NCI-H2029 treated with DMSO at 0.1 percent for 48 hours (cell line): ENCODE measurements around the gene CCDC158.
"Not testable (repeated sequence)": the region's sequence is repeated elsewhere in the genome, so short reads cannot be mapped to it uniquely, and the experiment has no call there.

Experiments
- DNase-seq: peaks from one replicate; lab custom pipeline; 2025; lab: John Stamatoyannopoulos, UW

CCDC158 gene

DNA sequence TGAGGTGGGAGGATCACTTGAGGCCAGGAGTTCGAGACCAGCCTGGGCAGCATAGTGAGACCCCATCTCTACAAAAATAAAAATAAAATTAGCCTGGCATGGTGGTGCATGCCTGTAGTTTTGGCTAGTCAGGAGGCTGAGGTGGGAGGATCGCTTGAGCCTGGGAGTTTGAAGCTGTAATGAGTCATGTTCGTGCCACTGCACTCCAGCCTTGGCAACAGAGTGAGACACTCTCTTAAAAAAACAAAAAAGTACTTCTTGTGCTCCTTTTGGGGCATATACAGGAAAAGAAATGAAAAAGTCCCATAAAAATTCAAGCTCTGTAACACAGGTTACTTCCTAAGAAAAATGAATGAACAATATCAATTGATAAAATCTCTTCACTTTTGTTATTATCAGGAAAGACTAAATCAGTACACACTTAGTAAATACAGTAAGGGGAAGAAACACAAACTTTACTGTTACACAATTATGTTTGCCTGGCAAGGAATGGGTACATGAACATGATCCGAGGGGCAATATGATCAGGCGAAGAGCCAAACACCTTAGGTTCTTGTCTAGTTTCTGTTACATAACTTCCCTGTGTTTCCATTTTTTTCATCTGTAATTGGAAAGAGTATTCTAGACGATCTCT is 46.9 kb downstream of the CCDC158 start:
- DNase-seq: no peak

DNA sequence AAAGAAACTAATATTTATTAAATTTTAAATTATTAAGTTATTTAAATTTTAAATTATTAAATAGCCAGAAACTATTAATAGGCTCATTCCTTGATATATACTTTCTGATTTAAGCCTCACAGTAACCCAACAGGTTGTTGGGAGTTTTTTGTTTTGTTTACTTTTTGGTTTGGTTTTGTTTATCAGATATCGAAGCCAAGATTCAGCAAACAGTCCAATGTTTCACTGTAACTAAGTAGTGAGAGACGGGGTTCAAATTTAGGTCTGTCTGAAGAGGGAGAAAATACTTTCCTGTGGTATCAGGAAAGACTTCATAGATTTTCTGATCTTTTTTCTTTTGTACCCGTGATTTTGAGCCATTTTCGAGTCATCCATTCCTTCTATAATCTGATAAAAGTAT is 54.2 kb downstream of the CCDC158 start:
- DNase-seq: no peak

DNA sequence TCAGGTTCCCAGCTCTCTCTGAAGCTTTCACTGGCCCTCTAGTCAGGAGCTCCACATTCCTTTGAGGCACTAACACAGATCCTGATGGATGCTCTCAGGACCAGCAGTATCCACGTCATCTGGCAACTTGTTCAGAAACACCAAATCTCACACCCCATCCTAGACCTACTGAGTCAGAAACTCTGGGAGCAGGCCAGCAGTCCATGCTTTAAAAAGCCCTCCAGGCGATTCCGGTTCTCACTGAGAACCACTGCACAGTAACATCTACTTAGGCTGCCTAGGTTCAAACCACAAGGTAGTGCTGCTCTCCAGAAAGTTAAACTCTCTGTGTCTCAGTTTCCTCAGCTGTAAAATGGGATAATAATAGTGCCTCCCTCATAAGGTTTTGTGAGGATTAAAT is 55.3 kb downstream of the CCDC158 start:
- DNase-seq: no peak

DNA sequence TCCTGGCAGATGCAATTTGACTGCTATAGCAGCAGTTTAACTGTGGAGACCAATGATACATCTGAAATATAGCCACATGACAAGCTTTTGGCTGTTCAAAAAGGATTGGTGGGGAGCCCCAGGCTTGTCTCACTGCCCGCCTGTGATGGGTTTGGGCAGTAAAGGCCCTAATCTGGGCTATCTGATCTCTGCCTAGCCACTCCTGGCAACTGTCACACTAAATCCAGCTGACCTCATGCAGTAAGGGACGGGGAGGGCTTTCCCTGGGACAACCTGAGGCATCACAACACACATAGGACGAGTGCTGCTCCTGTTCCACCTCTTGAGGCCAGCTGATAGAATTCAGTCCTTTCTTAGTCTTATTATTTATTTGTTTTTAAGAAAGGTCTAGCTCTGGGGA is 56.2 kb downstream of the CCDC158 start:
- no peak for DNase-seq

DNA sequence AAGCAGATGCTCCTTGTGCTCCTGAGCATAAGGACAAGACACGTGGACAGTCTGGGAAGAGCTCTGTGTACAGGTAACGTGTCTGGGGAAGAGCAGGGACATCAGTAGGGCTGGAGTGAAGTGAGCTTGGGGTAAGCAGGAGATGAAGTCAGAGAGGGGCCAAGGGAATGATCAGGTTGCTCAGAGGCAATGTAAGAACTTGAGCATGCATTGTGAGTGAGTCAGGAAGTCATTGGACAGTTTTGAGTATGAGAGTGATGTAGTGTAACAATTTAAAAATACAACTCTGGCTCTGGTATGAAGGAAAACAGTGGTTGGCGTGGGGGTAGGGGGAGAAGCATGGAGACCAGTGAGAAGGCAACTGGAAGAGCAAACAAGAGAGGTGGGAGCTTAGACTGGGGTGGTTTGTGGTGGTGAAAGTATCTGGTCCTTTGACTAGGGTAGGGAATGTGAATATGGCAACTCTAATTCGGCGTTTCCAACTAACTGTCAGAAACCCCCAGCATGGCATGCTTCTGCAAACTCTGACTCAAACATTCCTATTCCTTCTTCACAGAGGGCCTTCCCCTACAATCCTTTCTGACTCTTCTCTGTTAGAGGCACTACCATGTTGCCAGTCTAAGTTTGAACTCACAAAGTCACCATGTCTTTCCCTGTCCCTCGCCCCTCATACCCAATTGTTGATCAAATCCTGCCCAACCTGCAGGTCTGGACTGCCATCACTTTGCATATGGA is 57.2 kb downstream of the CCDC158 start:
- DNase-seq: no peak

DNA sequence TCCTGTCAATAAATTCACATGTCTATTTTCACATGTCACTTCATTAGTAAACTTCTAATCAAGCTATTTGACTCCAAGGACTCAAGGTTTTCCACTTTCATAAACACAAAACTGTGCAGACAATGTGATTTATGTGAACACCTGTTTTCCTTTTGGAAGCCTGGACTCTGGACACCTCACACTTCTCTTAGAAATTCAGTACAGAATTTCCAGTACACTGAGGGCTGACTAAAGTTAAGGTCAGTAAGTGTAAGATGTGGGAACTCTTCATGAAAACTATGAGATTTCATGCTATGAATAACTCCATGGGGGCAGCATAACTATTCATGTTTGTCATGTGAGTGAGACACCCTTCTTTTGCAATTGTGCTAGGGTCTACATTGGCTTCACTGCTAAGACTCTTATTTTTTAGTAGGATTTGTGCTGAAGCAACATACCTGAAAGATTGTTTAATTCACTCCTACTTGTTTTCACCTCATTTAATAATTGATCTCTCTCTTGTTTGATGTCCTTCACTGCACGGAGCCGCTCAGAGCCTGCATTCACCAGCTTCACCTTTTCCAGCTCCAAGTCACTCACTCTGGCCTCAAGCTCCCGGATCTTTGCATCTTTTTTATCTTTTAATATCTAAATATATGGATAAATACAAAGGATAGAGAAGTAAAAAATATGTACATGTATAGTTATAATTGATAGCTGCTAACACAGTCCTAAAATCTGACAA is 59.1 kb downstream of the CCDC158 start:
- DNase-seq: no peak

DNA sequence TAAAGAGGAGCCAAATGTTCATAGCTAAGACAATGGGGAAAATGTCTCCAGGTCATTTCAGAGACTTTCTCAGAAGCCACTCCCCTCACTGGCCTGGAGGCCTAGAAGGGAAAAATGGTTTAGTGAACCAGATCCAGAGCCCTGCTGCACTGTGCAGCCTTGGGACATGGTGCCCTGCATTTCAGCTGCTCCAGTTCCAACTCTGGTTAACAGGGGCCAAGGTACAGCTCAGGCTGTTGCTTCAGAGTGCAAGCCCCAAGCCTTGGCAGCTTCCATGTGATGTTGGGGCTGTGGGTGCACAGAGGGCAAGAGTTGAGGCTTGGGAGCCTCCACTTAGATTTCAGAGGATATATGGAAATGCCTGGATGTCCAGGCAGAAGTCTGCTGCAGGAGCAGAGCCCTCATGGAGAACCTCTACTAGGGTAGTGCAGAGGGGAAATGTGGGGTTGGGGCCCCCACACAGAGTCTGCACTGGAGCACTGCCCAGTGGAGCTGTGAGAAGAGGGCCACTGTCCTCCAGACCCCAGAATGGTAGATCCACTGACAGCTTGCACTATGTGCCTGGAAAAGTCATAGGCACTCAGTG is 61.0 kb downstream of the CCDC158 start:
- DNase-seq: not testable (repeated sequence)

DNA sequence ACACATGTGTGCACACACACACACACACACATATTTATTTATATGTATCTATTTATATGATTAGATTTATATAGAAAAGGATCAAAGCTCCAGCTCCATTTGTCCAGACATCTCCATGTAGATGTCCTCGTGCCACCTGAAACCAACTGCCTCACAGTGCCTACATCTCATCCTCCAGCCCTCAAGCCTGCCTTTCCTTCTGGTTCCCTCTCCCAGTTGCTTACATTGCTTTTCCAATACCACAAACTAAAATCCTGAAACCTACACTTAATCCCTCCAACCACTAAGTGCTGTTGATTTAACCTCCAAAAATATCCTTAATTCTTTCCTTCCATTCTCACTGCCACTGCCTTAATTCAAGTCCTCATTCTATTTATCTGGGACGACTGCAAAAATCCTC is 63.0 kb downstream of the CCDC158 start:
- DNase-seq: no peak

DNA sequence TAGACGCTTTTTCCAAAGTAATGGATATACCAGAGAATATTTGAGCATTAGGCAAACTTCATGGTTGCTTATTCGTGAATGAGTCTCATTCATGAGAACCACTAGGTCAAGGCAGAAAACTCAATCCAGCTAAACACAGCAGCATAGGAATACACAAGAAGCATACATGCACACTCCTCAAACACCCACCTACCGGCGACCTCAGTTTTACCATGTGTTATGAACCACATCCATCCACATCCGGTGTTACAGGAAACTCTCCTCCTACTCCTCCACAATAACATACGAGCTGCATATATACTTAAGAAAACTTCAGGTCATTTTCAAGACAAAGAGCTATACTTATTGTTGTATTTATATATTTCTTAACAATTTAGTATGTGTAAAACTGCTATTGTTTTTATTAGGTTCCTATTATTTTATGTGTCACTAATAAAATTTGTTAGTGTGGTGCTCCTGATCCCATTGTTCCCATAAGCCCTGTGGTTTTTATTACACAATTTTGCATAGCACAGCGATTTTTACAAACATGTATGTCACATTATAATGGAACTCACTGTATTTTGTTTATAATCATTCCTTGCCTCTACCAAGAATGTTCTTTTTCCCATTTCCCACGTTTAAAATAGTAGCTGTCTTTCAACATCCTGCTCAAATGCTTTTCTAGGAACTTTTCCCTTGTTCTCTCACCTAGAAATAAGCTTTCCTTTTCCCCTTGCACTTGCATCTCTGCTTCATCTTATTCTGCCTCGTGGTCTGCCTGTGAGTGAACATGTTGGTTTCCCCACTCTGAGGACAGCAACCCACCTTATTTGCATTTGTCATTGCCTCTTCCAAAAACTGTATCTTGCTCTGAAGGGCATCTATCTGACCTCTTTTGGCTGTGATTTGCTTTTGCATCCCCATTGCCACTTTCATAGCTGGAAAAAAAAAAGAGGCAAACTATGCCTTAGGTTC is 66.1 kb downstream of the CCDC158 start:
- DNase-seq: no peak

DNA sequence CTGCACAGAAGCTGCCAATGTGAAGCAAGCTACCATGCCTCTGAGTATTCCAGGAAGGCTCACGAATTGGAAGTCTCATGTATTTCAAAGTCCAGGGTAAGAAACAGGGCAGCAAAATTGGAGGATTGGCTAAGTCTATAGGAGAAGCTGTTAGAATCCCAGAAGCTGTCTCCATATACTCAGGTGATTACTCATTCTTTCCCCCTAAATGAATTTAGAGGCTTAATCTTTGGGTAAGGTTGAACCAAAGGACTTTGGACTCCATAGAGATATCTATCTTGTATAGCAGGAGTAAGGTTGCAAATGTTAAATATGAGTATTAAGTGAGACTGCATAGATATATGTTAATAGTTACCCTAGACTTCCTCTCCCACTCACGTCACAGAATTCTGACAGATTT is 78.1 kb downstream of the CCDC158 start:
- DNase-seq: no peak

DNA sequence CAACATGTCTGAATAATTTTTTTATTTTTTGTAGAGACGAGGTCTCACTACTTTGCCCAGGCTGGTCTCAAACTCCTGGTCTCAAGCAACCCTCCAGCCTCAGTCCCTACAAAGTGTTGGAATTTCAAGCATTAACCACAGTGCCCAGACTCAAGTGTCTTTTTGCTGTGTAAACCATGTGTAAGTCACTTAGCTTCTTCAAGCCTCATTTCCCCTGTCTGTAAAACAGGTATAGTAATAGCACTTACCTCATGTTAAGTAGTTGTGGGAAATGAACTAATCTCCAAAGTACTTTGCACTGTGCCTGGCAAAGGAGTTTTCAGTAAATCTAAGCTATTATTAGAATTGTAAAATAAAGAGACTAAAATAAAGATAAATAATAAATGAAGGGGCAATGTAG is 78.8 kb downstream of the CCDC158 start:
- peak; percentile 8 for DNase-seq

DNA sequence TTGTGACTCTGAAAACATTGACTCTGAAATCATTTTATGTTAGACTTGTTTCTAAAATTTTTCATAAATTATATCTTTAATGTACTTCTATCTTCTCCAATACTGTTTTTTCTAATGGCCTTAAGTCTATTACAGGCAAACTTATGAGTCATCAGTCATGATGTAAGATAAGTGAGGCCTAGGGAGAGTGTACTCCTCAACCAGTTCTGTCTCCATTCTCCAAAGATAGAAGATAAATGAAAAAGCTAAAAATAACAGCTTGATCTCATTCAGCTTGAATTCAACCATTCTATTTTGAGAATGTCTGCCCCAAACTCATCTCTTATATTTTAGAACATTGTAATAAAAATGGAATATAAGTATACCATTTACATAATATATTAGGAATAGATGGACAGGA is 79.9 kb downstream of the CCDC158 start:
- no peak for DNase-seq

DNA sequence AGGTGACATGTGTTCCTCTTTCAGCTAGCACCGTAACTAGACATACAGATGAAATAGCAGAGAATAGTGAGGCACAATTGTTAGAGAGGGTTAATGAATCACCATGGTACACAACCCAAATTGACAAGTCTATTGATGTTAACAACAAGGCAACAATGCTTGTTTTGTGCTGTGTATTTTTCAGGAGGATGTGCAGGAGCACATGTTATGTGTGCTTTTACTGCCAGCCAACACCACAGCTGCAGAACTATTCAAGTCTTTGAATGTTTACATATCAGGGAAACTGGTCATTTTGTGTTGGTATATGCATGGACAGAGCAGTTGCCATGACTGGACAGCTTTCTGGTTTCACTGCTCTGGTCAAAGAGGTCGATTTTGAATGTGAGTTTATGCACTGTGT is 81.6 kb downstream of the CCDC158 start:
- no peak for DNase-seq

DNA sequence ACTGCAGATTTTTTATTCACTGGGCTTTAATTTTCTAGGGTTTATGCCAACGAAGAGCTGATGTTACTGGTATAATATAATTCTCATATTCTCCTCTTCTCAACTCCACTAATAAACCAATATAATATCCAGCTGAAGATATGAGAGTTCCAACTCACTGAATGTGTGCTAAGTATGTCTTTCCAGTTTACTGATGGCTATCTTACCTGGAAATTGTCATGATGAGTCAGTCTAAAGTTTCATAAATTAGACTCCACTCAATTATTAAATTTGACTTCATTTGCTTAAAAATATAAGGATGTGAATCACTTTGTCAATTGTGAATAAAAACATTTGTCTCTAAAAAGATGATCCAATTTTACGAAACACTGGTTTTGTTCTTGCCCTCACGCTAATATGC is 86.1 kb downstream of the CCDC158 start:
- DNase-seq: no peak

DNA sequence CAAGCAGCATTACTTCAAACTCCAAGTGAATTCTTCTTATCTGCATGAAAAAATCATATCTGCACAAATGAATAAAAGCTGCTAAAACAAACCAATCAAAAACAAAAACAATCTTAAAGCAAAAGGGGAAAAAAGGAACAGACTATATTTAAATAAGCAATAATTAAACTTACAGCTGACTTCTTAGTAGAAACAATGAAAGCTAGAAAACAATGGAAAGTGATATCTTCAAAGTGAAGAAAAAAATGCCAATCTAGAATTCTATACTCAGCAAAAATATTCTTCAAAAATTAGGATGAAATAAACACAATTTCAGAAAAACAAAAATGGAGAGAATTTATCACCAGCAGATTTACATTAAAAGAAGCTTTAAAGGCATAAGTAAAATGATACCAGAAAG is 94.4 kb downstream of the CCDC158 start:
- DNase-seq: no peak

DNA sequence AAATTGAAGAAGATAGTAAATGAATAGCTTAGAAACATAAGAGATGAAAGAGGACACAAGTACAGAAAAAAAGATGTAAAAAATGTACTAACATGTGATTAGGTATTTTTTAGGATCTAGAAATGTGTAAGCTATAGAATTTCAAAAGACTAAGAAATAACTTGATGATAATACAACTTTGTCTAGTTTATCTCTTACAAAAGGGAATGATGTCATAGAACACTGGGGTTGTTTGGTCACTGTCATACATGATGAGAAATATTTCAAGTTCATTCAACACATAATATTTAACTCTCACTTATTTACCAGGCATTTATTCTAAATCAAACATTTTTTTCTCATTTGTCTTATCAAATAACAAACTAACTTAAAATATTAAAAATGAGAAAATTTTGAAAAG is 95.9 kb downstream of the CCDC158 start:
- DNase-seq: no peak

DNA sequence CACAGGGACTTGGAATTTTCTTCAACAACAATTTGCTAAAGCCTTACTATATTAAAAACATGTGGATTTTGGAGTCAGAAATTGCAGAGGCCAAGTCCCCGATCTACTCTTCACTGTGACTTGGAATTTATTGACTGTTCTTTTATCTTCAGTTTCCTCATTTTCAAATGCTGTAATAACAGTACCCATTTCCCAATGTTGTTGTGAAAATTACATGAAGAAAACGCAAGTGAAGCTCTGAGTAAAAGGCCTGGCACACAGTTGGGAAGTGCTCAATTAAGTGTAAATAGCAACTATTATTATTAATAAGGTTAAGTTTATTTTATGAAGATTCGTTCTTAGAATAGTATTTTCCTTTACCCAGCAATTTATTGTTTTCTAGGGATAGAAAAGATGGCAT is 98.7 kb downstream of the CCDC158 start:
- DNase-seq: no peak

DNA sequence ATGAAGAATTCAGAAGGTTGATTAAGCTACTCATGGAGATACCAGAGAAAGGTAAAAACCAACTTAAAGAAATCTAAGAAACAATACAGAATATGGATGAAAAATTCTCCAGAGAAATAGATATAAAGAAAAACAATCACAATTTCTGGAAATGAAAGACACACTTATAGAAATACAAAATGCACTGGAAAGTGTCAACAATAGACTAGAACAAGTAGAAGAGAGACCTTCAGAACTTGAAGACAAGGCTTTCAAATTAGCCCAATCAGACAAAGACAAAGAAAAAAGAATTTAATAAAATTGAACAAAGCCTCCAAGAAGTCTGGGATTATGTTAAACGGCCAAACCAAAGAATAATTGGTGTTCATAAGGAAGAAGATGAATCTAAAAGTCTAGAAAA is 104.8 kb downstream of the CCDC158 start:
- no peak for DNase-seq

DNA sequence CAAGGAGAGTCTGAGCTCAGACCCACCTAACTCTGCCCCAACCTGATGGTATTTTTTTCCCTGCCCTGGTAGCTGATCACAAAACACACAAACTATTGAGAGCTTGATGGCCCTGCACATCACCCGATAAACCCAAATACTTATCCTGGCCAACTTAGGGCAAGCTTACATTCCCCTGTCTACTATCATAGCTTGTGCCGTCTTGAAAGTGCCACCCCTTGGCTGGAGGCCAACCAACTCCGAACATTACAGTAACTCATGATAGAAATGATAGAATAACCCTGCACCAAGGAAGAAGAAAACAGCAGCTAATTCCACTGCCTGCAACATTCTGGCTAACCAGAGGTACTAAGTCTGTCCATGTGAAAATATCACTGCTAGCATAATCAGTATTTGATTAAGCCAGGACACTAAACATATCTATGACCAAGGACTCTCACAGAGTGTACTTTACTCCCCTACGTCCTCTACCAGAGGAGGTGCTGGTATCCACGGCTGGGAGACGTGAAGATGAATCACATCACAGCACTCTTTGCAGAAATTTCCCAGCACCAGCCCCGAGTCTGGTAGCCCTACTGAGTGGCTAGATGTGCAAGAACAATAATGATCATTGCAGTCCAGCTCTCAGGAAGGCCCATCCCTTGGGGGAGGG is 105.5 kb downstream of the CCDC158 start:
- DNase-seq: no peak

DNA sequence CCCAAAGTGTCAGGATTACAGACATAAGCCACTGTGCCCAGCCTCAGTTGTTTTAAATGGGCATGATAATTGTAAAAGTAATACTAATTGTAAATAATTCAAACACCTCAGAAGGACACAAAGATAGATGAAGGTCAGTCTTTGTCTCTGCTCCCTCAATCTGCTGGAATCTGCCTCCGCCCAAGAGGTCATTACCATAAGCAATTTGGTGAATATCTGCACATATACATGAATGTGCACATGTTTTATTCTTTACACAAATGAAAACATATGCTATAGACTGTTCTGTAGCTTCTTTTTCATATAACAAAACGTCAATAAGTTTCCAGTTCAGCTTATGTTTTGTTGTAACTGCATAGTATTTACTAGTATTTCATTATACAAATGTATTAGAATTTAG is 107.4 kb downstream of the CCDC158 start:
- no peak for DNase-seq

DNA sequence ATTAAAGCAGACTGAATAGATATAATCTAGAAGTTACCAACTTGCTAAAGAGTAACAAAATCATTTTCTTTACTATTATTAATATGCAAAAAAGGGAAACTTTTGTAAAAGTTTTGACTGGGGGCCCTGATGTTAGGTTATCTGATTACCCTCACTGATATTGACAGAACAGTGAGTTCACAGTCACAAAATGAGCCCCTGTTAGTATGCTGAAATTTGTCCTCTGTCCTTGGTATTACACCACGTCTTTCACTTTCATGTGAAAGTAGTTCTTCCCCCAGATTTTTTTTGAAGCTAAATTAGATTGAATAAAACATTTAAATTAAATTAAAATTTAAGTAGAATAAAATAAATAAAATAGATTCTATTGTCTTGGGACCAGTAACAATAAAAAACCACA is 108.5 kb downstream of the CCDC158 start:
- DNase-seq: no peak
